ENCODE data around the gene PRLR.

DNA sequence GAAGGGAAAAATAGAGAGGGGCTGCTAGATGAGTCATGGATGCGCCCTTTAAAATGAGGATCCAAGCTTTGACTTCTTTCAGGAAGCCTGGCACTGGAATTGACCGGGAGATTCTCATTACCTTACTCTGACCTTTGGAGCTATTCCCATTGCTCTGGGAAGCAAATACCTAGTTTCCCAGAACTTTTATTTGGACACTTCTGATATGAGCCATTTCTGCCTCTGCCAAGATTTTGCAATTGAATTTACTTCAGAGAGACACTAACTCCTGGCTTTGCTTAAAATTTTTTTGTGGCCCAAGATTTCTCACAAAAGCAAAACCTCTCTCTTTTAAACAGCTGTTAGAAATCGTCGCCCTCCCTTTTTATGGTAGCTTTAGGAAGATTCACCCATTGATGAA is 166.9 kb downstream of the PRLR start:
- TF ChIP-seq CTCF (IDR thresholded peaks at IDR 0.05; ENCODE audit: poor library complexity) = no peak
- no peak for TF ChIP-seq EZH2phosphoT487 (IDR thresholded peaks at IDR 0.05; ENCODE audit: low read depth, severe bottlenecking, unreplicated experiment)
- TF ChIP-seq EZH2 (IDR thresholded peaks at IDR 0.05; ENCODE audit: borderline replicate concordance) = no peak

Measured in hepatocyte (in vitro differentiated cells).